Thoracic aorta (tissue), 2 donors: ENCODE measurements around the gene G6PC2. TPM values are rescaled to one million over a fixed set of nuclear protein-coding genes. Genes with fewer than 3 reads are reported as not detected.
A peak's percentile ranks its signal among the peaks of the same experiment; 100 is the strongest.

Source experiments
- ATAC-seq: fragments of 150-250 bp; one replicate; pipeline ENCODE4 v1.8.0; 2017; ENCODE audit warnings: low read depth; ENCODE audit not compliant: insufficient number of reproducible peaks, low FRiP score
- DNase-seq: peaks from one replicate; pipeline ENCODE4 v3.0.0-alpha.2; 2020; ENCODE audit warnings: low spot score
- H3K27ac ChIP-seq, 2 donors: fragments of 200-600 bp; sonication (generic); 1 replicate in 1 of 2; 2 replicates in 1 of 2; pipeline ENCODE4 v1.5.1; 2016; ENCODE audit warnings: mild to moderate bottlenecking in 2 of 2, moderate library complexity in 2 of 2
- H3K27me3 ChIP-seq: fragments of 200-600 bp; sonication (generic); replicated peaks from 2 replicates; pipeline ENCODE4 v1.6.0; 2016; ENCODE audit warnings: mild to moderate bottlenecking; ENCODE audit not compliant: insufficient read depth
- H3K36me3 ChIP-seq: fragments of 200-600 bp; sonication (generic); one replicate; pipeline ENCODE4 v1.5.1; 2016
- H3K4me1 ChIP-seq, 2 donors: fragments of 200-600 bp; sonication (generic); 1 replicate in 1 of 2; 2 replicates in 1 of 2; pipeline versions ENCODE4 v1.5.1 to v1.6.0; 2016; ENCODE audit warnings: low read depth in 2 of 2, mild to moderate bottlenecking in 1 of 2; ENCODE audit not compliant: control insufficient read depth in 1 of 2
- H3K4me3 ChIP-seq: fragments of 200-600 bp; sonication (generic); 2 replicates; pipeline ENCODE4 v1.5.1; 2016; ENCODE audit warnings: mild to moderate bottlenecking
- H3K9me3 ChIP-seq: fragments of 200-600 bp; sonication (generic); 2 replicates; pipeline ENCODE4 v1.5.1; 2016
- CTCF ChIP-seq: fragments of 200-600 bp; sonication (generic); IDR thresholded peaks from one replicate; pipeline ENCODE4 v1.5.1; 2019; ENCODE audit warnings: antibody characterized with exemption
- total RNA-seq, 2 donors: library from RNA; depleted of rRNA; stranded (reverse); fragments of >200 nt; gene quantifications; one replicate each; pipeline versions ENCODE4 v1.1.0 to v1.2.3, GENCODE V29; 2016

The G6PC2 gene
- total RNA-seq, 2 donors from 2014 or later = not detected

- H3K4me1 ChIP-seq = peaks cover 0 to 5% of the 10 kb centered on the region in 2 donors
- TF ChIP-seq CTCF = no peak
- ATAC-seq = no peak
These were observed 12.4 kb downstream of the G6PC2 start for GRCh38 chr2:168913495-168913894.

GRCh38 chr2:168915441-168916330 lies 14.6 kb downstream of the G6PC2 start:
- Histone ChIP-seq H3K9me3 (no peaks in the 10 kb centered on the region), H3K4me1 (peaks cover 0 to 5% of the 10 kb centered on the region in 2 donors), H3K27ac (no peak overlapping the region), H3K36me3 (no peaks in the 10 kb centered on the region), H3K4me3 (no peak overlapping the region), H3K27me3 (no peaks in the 10 kb centered on the region)
- no peak for TF ChIP-seq CTCF
- ATAC-seq (no peak), DNase-seq (no peak)

More at GRCh38 chr2:168913495-168913894, 12.4 kb downstream of the G6PC2 start:
- Histone ChIP-seq H3K36me3 (no peaks in the 10 kb centered on the region), H3K4me3 (no peak overlapping the region), H3K27me3 (no peaks in the 10 kb centered on the region), H3K27ac (no peak overlapping the region), H3K9me3 (no peaks in the 10 kb centered on the region)
- no peak for DNase-seq

- TF ChIP-seq CTCF = no peak
- Histone ChIP-seq H3K27me3 (no peaks in the 10 kb centered on the region), H3K36me3 (no peaks in the 10 kb centered on the region), H3K4me1 (peaks cover 0 to 5% of the 10 kb centered on the region in 2 donors), H3K9me3 (no peaks in the 10 kb centered on the region), H3K27ac (no peak overlapping the region), H3K4me3 (no peak overlapping the region)
- DNase-seq (no peak), ATAC-seq (no peak)
These were observed 15.2 kb downstream of the G6PC2 start for GRCh38 chr2:168916331-168916675.

- no peaks in the 10 kb centered on the region for H3K36me3 ChIP-seq
- no peaks in the 10 kb centered on the region for H3K9me3 ChIP-seq
- ATAC-seq = no peak
- peak; percentile 13 for TF ChIP-seq CTCF
- no peaks in the 10 kb centered on the region for H3K4me1 ChIP-seq
- no peak for DNase-seq
- H3K27me3 ChIP-seq = no peaks in the 10 kb centered on the region
- H3K4me3 ChIP-seq = no peak overlapping the region
- H3K27ac ChIP-seq = no peak overlapping the region
These were observed 19.5 kb downstream of the G6PC2 start for GRCh38 chr2:168920504-168921157.

- no peak for DNase-seq
- Histone ChIP-seq H3K4me3 (no peak overlapping the region), H3K27ac (no peak overlapping the region), H3K9me3 (no peaks in the 10 kb centered on the region), H3K4me1 (no peaks in the 10 kb centered on the region), H3K27me3 (no peaks in the 10 kb centered on the region), H3K36me3 (no peaks in the 10 kb centered on the region)
- no peak for ATAC-seq
- no peak for TF ChIP-seq CTCF
These were observed 25.7 kb downstream of the G6PC2 start for GRCh38 chr2:168926621-168927386.
